PFSK-1 (cell line): ENCODE measurements around the gene KLHL3. TPM values are rescaled to one million over a fixed set of nuclear protein-coding genes. Genes with fewer than 3 reads are reported as not detected.

ENCODE experiments used
- FOXP2 ChIP-seq: optimal IDR thresholded peaks from 2 replicates; pipeline ENCODE3; 2011; ENCODE audit warnings: borderline replicate concordance, control low read depth, inconsistent platforms; ENCODE audit not compliant: insufficient read depth; ENCODE audit errors: extremely low read length, extremely low read depth
- POLR2AphosphoS5 ChIP-seq: IDR thresholded peaks from 2 replicates; pipeline ENCODE4 v1.6.1; 2012; ENCODE audit warnings: low read depth, mild to moderate bottlenecking, control low read depth, low read length, moderate library complexity
- REST ChIP-seq, 2 experiments: IDR thresholded peaks; 2 replicates each; pipeline versions ENCODE4 v1.6.1 to v1.8.0; 2011 to 2012; ENCODE audit warnings: low read depth in 2 of 2, low read length in 2 of 2, control low read depth in 1 of 2, inconsistent platforms in 1 of 2, mild to moderate bottlenecking in 1 of 2, moderate library complexity in 1 of 2; ENCODE audit not compliant: insufficient read depth in 1 of 2
- SIN3A ChIP-seq: IDR thresholded peaks from 2 replicates; pipeline ENCODE4 v1.6.1; 2012; ENCODE audit warnings: mild to moderate bottlenecking, low read length, moderate library complexity, borderline replicate concordance; ENCODE audit not compliant: insufficient read depth
- TAF1 ChIP-seq: IDR thresholded peaks from 2 replicates; pipeline ENCODE4 v1.6.1; 2012; ENCODE audit warnings: low read length, control low read depth, borderline replicate concordance; ENCODE audit not compliant: insufficient read depth
- polyA plus RNA-seq: library from polyadenylated mRNA; unstranded; fragments of >200 nt; gene quantifications from one replicate; pipeline ENCODE4 v1.2.1, GENCODE V29; 2012; ENCODE audit warnings: low read depth, missing spikeins; ENCODE audit not compliant: insufficient read length

KLHL3 gene, protein sequence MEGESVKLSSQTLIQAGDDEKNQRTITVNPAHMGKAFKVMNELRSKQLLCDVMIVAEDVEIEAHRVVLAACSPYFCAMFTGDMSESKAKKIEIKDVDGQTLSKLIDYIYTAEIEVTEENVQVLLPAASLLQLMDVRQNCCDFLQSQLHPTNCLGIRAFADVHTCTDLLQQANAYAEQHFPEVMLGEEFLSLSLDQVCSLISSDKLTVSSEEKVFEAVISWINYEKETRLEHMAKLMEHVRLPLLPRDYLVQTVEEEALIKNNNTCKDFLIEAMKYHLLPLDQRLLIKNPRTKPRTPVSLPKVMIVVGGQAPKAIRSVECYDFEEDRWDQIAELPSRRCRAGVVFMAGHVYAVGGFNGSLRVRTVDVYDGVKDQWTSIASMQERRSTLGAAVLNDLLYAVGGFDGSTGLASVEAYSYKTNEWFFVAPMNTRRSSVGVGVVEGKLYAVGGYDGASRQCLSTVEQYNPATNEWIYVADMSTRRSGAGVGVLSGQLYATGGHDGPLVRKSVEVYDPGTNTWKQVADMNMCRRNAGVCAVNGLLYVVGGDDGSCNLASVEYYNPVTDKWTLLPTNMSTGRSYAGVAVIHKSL
- not detected for polyA plus RNA-seq

- TF ChIP-seq SIN3A = no peak
- no peak for TF ChIP-seq FOXP2
- TF ChIP-seq REST (IDR thresholded peaks at IDR 0.05; ENCODE audit: insufficient read depth in 1 of 2, low read depth in 2 of 2, low read length in 2 of 2) = no peak
- no peak for TF ChIP-seq POLR2AphosphoS5
- TF ChIP-seq TAF1 = no peak
Measured at GRCh38 chr5:137735555-137736284, at the start of gene KLHL3. Gene KLHL3 (minus strand): TSS chr5:137736089. CDS start chr5:137735646, 443 bp downstream.

- TF ChIP-seq TAF1 = no peak
- no peak for TF ChIP-seq SIN3A
- TF ChIP-seq FOXP2 = no peak
- no peak for TF ChIP-seq REST (IDR thresholded peaks at IDR 0.05; ENCODE audit: insufficient read depth in 1 of 2, low read depth in 2 of 2, low read length in 2 of 2)
- no peak for TF ChIP-seq POLR2AphosphoS5
Measured at GRCh38 chr5:137782984-137783536, 47.2 kb upstream of the KLHL3 start.

DNA sequence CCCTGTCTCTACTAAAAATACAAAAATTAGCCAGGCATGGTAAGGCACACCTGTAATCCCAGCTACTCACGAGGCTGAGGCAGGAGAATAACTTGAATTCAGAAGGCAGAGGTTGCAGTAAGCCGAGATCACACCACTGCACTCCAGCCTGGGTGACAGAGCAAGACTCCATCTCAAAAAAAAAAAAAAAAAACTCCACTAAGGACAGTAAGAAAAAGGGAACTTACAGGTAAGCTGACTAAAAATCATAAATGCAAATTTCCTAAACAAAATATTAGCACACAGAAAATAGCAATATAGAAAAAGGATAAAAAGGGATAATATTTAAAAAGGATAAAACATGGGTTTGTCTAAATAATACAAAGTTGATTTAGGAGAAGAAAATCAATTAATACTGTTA, 46.2 kb upstream of the KLHL3 start:
- no peak for TF ChIP-seq SIN3A
- no peak for TF ChIP-seq TAF1
- no peak for TF ChIP-seq REST (IDR thresholded peaks at IDR 0.05; ENCODE audit: insufficient read depth in 1 of 2, low read depth in 2 of 2, low read length in 2 of 2)

DNA sequence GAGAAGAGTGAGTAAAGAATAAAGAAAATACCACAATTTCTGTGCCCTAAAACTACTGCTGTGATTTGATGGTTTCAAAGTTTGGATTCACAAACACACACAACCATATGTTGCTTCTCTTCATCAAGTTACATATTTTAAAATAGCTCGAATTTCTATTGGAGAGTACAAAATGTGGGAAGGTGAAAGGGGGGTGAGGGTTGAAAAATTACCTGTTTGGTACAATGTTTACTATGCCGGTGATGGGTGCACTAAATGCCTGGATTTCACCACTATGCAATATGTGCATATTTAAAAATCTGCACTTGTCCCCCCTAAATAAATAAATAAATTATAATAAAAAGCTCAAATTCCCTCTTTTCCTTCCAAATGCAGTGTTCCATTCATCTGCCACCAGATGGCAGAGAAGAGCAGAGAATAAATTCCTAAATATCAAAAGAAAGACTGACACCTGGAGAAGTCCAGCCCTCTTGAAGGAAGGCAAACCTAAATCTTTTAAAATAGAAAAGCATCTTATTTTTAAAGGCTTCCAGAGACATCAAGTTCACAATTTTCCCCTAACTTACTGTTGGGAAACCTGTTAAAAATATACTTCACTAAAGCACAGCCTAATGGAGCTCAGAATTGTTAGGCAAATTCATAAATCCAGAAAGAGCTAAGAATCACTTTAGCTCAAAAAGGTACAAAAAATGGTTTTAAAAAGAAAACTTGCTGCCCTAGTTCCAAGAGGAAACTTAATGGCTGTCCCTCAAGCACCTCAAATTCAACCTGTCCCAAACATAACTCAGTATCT, 43.1 kb upstream of the KLHL3 start:
- TF ChIP-seq REST (IDR thresholded peaks at IDR 0.05; ENCODE audit: insufficient read depth in 1 of 2, low read depth in 2 of 2, low read length in 2 of 2) = no peak
